OCI-M1 (cell line): ENCODE measurements around the gene SIPA1L3.
"Not testable (repeated sequence)": the region's sequence is repeated elsewhere in the genome, so short reads cannot be mapped to it uniquely, and the experiment has no call there.

Experiments
- DNase-seq: peaks from one replicate; lab custom pipeline; 2025; lab: John Stamatoyannopoulos, UW

The SIPA1L3 gene

DNA sequence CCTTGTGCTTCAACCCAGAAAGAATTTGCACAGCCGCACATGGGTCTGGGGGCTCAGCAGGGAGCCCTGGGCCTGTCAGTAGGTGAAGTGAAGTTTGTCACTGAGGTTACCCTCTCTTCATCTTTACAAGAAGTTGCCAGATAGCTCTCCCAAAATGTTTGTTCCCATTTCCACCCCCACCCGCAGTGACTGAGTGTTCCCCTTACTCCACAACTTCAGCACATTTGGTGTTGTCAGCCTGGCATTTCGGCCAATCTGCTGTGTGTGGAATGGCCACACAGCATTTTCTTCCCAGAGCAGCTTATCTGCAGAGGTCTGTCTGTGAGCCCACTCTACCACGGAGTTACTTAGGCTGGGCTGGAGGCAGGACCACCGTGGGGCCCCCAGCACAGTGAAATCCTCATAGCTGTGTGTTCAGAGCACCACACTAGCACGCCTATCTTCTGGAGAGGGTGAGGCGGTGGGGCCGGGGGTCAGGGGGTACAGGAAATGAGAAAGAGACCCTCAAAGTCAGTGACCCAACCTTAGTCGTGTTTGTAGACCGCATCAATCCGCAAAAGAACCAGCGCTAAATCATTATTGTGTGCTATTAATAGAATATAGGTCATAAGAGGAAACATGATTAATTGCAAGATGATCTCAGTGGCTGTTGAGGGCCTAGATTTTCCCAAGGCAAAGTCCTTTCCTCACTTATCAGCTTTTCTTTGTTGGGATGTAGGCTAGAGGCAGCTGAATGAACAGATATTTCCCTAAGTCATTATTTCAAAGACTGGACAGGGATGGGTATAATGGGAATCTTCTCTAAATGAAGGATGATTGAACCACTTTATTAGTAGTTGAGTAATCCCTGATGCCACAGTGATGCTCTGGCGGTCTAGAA, 116.0 kb downstream of the SIPA1L3 start:
- DNase-seq, result no peak

GRCh38 chr19:38023671-38024541, 116.9 kb downstream of the SIPA1L3 start:
- no peak for DNase-seq

- DNase-seq, result no peak
Observed at GRCh38 chr19:38024992-38025908, 118.2 kb downstream of the SIPA1L3 start.

GRCh38 chr19:38025909-38026307, 118.9 kb downstream of the SIPA1L3 start:
- DNase-seq, result no peak

DNA sequence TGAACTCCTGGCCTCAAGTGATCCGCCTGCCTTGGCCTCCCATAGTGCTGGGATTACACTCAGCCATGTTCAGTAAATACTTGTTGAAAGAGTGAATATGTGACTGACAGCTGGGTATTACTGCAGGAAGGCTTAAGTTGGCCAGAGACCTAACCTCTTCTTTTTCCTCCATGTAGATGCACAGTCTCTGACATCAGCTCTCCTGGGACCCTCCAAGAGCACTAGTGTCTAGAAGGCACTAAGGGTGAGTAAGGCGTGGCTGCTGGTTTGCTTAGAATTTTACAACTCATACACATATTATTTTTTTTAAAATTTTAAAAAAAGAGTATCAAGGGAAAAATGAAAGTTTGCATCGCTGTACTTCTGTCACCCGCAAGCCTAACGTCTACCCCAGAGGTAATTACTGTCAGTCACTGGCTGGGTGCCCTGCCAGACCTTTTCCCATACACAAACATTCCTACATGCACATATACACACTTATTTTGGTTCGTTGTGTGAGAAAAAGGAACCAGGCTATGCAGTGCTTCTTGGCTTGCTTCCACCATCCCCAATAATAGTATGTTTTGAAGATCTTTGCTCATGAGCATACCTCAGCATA, 122.0 kb downstream of the SIPA1L3 start:
- DNase-seq, result no peak

GRCh38 chr19:38030001-38030400, 123.0 kb downstream of the SIPA1L3 start:
- DNase-seq, result not testable (repeated sequence)

- DNase-seq, result no peak
Observed at GRCh38 chr19:38030686-38031422, 123.8 kb downstream of the SIPA1L3 start.

GRCh38 chr19:38031423-38031770, 124.4 kb downstream of the SIPA1L3 start:
- no peak for DNase-seq

GRCh38 chr19:38032151-38032550, 125.1 kb downstream of the SIPA1L3 start:
- no peak for DNase-seq

- DNase-seq, result no peak
Observed at GRCh38 chr19:38032951-38033350, 125.9 kb downstream of the SIPA1L3 start.

- DNase-seq, result no peak
Observed at GRCh38 chr19:38033658-38034491, 126.9 kb downstream of the SIPA1L3 start.

DNA sequence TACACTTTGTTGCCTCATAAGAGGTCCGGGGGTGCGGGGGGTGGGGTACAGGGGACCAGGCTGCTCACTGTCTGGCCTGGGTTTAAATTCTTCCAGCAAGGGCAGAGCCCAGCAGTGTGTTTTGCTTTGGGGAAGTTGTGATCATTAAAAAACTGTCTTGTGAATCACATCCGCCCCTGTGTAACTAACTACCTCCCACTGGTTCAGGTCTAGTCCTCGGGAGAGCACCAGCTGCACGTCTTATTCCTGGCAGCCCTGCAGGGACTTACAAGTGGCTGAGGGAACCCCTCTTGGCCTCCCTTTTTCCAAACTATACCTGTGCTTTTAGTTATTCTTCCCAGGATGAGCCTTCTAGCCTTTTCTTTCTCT, 127.5 kb downstream of the SIPA1L3 start:
- DNase-seq, result no peak

GRCh38 chr19:38035515-38036495, 128.8 kb downstream of the SIPA1L3 start:
- DNase-seq, result no peak

DNA sequence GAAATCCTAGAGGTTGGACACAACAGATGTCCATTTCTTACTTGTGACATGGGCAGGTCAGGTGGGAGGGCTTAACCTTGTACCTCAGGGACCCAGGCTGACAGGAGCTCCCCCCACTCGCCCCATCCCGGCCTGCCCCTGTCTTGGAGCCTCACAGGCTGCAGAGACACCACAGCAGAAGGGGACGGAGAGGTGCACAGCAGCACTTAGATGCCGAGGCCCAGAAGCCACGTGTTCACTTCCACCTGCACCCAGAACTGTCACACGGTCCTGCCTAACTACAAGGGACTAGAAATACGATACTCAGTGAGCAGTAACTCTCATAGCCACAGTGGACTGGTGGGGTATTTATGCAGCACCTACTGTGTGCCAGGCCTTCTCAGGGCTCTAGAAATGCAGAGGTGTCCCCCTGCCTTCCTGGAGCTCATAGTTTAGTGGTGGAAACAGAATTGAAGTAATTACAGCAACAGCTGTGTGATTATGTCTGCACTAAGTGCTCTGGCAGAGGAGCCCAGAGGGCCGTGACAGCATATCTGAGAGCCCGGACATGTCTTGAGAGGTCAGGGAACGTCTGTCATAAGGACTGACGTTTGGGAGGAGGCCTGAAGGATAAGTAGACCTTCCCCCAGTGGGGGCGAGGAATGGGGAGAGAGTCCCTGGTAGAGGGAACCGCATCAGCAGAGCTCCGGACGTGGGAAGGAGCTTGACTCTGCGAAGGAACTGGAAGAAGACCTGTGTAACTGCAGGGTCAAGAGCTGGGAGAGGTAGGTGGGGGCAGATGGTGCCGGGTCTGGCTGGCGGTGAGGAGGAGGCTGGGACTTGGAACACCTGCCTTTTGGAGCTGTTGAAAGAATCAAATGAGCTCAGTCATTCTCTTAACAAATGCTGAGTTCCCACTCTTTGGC, 130.0 kb downstream of the SIPA1L3 start:
- no peak for DNase-seq

GRCh38 chr19:38039966-38040365, 133.0 kb downstream of the SIPA1L3 start:
- DNase-seq, result no peak

- no peak for DNase-seq
Observed at GRCh38 chr19:38042132-38042531, 135.1 kb downstream of the SIPA1L3 start.

GRCh38 chr19:38043649-38044144, 136.7 kb downstream of the SIPA1L3 start:
- DNase-seq, result no peak
